Measurements from ENCODE around the gene NUSAP1. TPM values are rescaled to one million over a fixed set of nuclear protein-coding genes. Genes with fewer than 3 reads are reported as not detected.

NUSAP1 gene
- total RNA-seq, 2 experiments from 2014 or later = 293 to 411 TPM

- Histone ChIP-seq H3K79me2 (ENCODE audit: insufficient read depth, low read depth, low read length) (no peaks in the 10 kb centered on the region), H3K4me3 (ENCODE audit: low read depth, low read length, poor library complexity, severe bottlenecking) (no peak overlapping the region), H3K27ac (ENCODE audit: low read depth, low read length, poor library complexity, severe bottlenecking) (no peak overlapping the region), H3K4me2 (ENCODE audit: low read length) (no peak overlapping the region), H2AFZ (ENCODE audit: low read length) (no peak overlapping the region), H3K36me3 (ENCODE audit: insufficient read depth, low read length) (no peaks in the 10 kb centered on the region), H4K20me1 (ENCODE audit: insufficient read depth, low read length) (no peaks in the 10 kb centered on the region), H3K9me3 (ENCODE audit: low read length) (no peaks in the 10 kb centered on the region), H3K9me2 (ENCODE audit: insufficient read depth, low read length) (no peaks in the 10 kb centered on the region), H3K4me1 (ENCODE audit: insufficient read depth, low read length, poor library complexity, severe bottlenecking) (peaks cover 5% of the 10 kb centered on the region)
- POLR2A ChIA-PET = no interaction called here
- CTCF ChIA-PET (ENCODE audit: unreplicated experiment) = no interaction called here
- no peak for TF ChIP-seq CTCF (conservative IDR thresholded peaks at IDR 0.05; ENCODE audit: low read length)
- TF ChIP-seq EZH2phosphoT487 (IDR thresholded peaks at IDR 0.05; ENCODE audit: borderline replicate concordance, low read depth, low read length) = no peak
- intact Hi-C loops (cut with micrococcal nuclease; ENCODE audit: unreplicated experiment) = no loop called here
- no TSS peak for BruUV-seq (replicated peaks)
- no peak for DNase-seq (ENCODE audit: low spot score)
These were observed 75.6 kb downstream of the NUSAP1 start for GRCh38 chr15:41408234-41408641.

- no peak for DNase-seq (ENCODE audit: low spot score)
- Histone ChIP-seq H3K4me3 (ENCODE audit: low read depth, low read length, poor library complexity, severe bottlenecking) (no peak overlapping the region), H3K79me2 (ENCODE audit: insufficient read depth, low read depth, low read length) (peaks cover 8% of the 10 kb centered on the region; the same call in 1 of the 2 replicates), H3K9me3 (ENCODE audit: low read length) (no peaks in the 10 kb centered on the region), H3K9me2 (ENCODE audit: insufficient read depth, low read length) (no peaks in the 10 kb centered on the region), H3K27ac (ENCODE audit: low read depth, low read length, poor library complexity, severe bottlenecking) (no peak overlapping the region), H3K4me1 (ENCODE audit: insufficient read depth, low read length, poor library complexity, severe bottlenecking) (peaks cover 8% of the 10 kb centered on the region), H3K4me2 (ENCODE audit: low read length) (no peak overlapping the region), H3K36me3 (ENCODE audit: insufficient read depth, low read length) (no peaks in the 10 kb centered on the region), H4K20me1 (ENCODE audit: insufficient read depth, low read length) (no peaks in the 10 kb centered on the region), H2AFZ (ENCODE audit: low read length) (no peak overlapping the region)
- TF ChIP-seq CTCF (conservative IDR thresholded peaks at IDR 0.05; ENCODE audit: low read length) (no peak), EZH2phosphoT487 (IDR thresholded peaks at IDR 0.05; ENCODE audit: borderline replicate concordance, low read depth, low read length) (no peak)
- CTCF ChIA-PET (ENCODE audit: unreplicated experiment) = no interaction called here
- POLR2A ChIA-PET = interaction anchor here (0.7 to 1.2 kb wide), 2 partner anchors 25 to 168 kb away, joined by 3 read pairs; no protein-coding TSS in a partner anchor
- BruUV-seq (replicated peaks) = no TSS peak
- intact Hi-C loops (cut with micrococcal nuclease; ENCODE audit: unreplicated experiment) = no loop called here
These were observed 78.3 kb downstream of the NUSAP1 start for GRCh38 chr15:41411031-41411430.

GRCh38 chr15:41411441-41411840 is 78.8 kb downstream of the NUSAP1 start:
- Histone ChIP-seq H3K9me3 (ENCODE audit: low read length) (no peaks in the 10 kb centered on the region), H3K79me2 (ENCODE audit: insufficient read depth, low read depth, low read length) (peaks cover 12% of the 10 kb centered on the region; the same call in 1 of the 2 replicates), H3K27ac (ENCODE audit: low read depth, low read length, poor library complexity, severe bottlenecking) (no peak overlapping the region), H4K20me1 (ENCODE audit: insufficient read depth, low read length) (no peaks in the 10 kb centered on the region), H3K9me2 (ENCODE audit: insufficient read depth, low read length) (no peaks in the 10 kb centered on the region), H2AFZ (ENCODE audit: low read length) (no peak overlapping the region), H3K4me2 (ENCODE audit: low read length) (no peak overlapping the region), H3K4me1 (ENCODE audit: insufficient read depth, low read length, poor library complexity, severe bottlenecking) (peaks cover 10% of the 10 kb centered on the region), H3K36me3 (ENCODE audit: insufficient read depth, low read length) (no peaks in the 10 kb centered on the region), H3K4me3 (ENCODE audit: low read depth, low read length, poor library complexity, severe bottlenecking) (no peak overlapping the region)
- POLR2A ChIA-PET = no interaction called here
- CTCF ChIA-PET (ENCODE audit: unreplicated experiment) = no interaction called here
- intact Hi-C loops (cut with micrococcal nuclease; ENCODE audit: unreplicated experiment) = no loop called here
- TF ChIP-seq CTCF (conservative IDR thresholded peaks at IDR 0.05; ENCODE audit: low read length) (no peak), EZH2phosphoT487 (IDR thresholded peaks at IDR 0.05; ENCODE audit: borderline replicate concordance, low read depth, low read length) (no peak)
- no peak for DNase-seq (ENCODE audit: low spot score)
- BruUV-seq (replicated peaks) = no TSS peak

Measured in OCI-LY7 (cell line).